HG03342 (cell line): ENCODE measurements around the gene MACROD1.
"Not testable (repeated sequence)": the region's sequence is repeated elsewhere in the genome, so short reads cannot be mapped to it uniquely, and the experiment has no call there.

Experiments used
- ATAC-seq: cut with Tn5 transposase; IDR thresholded peaks from one replicate; pipeline ENCODE4 v1.9.1; 2021; ENCODE audit warnings: mild to moderate bottlenecking, moderate library complexity; ENCODE audit not compliant: unreplicated experiment

The MACROD1 gene

DNA sequence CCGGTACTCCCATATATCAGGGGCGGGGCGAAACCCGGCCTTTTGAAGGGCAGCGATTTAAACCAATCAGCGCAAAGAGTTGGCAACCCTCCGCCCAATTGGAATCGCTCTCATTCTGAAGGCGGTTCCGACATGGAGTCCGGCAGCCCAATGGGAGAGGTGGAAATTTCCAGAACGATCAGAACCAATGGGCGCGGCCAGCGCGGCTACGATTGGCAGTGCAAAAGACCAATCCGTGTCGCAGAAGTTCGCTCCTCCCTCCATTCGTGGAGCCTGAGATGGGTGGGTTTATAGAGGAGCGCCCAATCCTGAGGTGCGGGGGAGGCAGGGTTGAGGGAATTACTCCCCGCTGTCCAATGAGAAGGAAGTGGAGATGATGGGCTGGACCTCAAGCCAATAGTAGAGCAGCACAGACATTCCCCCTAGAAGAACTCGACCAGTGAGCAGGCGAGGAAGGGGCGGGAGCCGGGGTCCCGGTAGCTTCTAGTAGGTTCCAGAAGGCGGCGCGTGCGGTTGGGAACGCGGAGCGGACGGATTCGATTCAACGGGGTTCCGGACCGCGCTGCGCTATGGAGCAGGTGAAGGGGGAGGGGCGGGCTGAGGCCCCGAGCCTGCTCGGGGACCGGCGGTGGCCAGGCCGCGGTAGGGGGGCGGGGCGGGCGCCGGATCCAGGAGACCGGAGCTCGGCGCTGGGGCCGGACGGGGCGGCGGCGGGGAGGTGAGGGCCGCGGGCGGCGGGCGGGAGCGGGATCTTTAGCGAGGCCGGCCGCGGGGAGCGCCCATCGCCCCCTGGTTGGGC, 20.0 kb upstream of the MACROD1 start, which contains the start of gene STIP1:
Gene STIP1 (plus strand): TSS at position 479 of the 799 bp plus-strand sequence. CDS start 91 bp downstream, at position 570.
- ATAC-seq: peak; percentile 85

GRCh38 chr11:64185175-64185692, 19.3 kb upstream of the MACROD1 start:
- peak; percentile 16 for ATAC-seq

DNA sequence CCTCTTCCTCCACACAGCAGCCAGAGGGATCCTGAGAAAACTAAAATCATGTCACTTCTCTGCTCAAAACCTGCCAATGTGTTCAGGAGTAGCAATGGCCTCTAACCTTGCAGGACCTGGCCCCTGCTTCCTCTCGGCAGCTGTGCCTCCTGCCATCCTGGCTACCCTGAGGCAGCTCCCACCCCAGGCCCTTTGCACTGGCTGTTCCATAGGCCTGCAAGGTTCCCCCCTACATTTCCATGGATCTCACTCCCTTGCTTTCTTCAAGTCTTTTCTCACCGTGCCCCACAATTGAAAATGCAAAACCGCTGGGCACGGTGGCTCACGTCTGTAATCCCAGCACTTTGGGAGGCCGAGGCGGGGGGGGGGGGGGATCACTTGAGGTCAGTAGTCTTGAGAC, 18.0 kb upstream of the MACROD1 start:
- no peak for ATAC-seq

DNA sequence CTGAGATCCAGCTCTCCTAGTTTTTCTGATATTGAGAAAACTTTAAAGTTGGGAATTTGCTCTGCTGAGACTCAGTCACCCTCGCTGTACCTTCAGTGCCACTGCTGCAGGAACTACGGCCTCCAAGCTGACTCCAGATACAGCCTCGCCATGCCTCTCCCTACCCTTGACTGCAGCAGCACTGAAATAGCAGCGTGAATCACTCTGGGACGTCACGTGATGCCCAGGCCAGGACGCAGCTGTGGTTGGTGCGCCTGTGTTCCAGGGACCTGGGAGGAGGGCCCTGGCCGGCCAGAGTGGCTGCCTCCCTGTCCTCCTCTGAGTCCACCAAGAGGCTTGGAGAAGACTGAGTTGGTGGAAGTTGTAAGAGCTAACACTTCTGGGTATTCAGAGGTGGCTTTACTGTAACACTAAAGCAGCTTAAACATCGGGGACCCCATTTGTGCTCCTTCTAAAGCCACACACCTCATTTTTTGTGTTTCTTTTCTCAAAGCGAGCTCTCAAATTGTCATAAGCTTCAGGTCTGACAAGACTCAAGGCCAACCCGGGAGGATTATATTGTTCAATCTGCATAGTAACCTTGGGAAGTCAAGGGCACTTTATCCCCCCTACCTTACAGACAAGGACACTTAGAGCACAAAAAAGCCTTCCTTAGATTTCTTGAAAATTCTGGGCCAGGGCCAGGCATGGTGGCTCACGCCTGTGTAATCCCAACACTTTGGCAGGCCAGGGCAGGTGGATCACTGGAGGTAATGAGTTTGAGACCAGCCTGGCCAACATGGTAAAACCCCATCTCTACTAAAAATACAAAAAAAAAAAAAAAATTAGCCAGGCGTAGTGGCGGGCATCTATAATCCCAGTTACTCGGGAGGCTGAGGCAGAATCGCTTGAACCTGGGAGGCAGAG, 15.8 kb upstream of the MACROD1 start:
- no peak for ATAC-seq

DNA sequence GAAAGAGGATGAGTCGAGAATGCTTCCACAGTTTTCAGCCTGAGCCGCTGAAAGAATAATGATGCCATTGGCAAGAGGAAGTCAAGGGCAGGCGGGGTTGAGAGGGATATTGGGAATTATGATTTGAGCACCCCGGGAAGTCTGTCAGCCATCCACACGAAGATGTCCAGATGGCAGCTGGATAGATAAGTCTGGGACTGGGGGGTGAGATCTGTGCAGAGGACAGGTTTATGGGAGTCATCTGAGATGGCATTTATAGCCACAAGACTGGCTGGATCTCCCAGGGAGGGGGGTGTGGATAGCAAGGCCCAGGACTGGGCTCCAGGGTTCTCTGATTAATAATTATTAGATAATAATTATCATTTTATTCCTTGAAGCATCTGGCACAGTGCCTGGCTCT, 15.0 kb upstream of the MACROD1 start:
- ATAC-seq: no peak

DNA sequence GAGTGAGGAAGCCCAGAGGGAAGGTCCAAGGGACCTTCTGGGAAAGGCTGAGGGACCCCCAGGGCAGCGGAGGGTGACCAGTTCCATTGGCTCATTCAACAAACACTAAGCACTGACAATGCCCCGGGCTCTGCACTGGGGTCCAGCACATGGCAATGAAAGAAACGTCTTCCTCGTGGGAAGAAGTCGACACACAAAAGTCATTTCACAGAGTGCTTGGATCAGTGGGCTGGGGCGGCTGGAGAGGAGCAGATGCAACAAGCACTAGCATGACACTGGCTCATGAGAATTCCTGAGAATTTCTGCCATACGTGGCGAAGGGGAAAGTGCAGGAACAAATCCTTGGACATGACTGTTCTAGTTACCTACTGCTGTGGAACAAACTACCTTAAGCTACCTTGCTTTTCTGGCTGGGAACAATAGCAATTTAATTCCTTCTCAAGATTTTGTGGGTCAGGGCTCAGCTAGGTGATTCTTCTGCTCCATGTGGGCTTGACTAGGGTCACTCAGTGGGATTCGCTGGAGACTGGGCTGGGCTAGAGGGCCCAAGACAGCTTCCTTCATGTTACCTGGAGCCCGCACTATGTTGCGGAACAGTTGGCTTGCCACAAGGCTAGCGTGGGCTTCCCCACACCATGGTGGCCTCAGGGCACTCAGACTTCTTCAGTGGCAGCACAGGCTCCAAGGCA, 13.2 kb upstream of the MACROD1 start:
- no peak for ATAC-seq

- ATAC-seq: no peak
These were observed 12.3 kb upstream of the MACROD1 start for GRCh38 chr11:64178203-64178602.

DNA sequence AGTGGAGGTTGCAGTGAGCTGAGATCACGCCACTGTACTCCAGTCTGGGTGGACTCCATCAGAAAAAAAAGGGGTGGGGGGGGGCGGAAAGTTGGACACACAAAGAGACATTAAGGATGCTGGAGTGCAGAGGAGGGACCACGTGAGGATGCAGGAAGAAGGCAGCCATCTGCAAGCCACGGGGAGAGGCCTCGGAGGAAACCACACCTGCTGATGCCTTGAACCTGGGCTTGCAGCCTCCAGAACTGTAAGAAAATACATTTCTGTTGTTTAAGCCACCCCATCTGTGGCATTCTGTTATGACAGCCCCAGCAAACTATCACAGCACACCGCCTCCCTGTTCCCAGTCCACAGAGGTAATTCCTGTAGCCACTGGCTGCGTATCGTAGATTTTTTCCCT, 10.8 kb upstream of the MACROD1 start:
- no peak for ATAC-seq

- no peak for ATAC-seq
These were observed 7.9 kb upstream of the MACROD1 start for GRCh38 chr11:64173616-64174355.

DNA sequence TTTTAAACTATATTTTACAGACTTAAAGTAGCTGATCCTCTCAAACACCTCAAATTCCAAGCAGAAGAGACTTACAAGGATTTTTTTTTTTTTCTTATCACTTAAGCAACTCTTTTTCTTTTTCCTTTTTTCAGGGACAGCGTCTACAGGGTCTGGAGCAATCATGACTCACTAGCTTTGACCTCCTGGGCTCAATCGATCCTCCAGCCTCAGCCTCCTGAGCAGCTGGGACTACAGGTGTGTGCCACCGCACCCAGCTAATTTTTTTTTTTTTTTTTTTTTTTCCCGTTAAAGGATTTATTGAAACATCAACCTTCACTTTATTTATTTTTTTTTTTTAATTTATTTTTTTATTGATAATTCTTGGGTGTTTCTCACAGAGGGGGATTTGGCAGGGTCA, 4.5 kb upstream of the MACROD1 start:
- no peak for ATAC-seq

GRCh38 chr11:64165481-64165841, 452 bp downstream of the MACROD1 start:
- no peak for ATAC-seq

DNA sequence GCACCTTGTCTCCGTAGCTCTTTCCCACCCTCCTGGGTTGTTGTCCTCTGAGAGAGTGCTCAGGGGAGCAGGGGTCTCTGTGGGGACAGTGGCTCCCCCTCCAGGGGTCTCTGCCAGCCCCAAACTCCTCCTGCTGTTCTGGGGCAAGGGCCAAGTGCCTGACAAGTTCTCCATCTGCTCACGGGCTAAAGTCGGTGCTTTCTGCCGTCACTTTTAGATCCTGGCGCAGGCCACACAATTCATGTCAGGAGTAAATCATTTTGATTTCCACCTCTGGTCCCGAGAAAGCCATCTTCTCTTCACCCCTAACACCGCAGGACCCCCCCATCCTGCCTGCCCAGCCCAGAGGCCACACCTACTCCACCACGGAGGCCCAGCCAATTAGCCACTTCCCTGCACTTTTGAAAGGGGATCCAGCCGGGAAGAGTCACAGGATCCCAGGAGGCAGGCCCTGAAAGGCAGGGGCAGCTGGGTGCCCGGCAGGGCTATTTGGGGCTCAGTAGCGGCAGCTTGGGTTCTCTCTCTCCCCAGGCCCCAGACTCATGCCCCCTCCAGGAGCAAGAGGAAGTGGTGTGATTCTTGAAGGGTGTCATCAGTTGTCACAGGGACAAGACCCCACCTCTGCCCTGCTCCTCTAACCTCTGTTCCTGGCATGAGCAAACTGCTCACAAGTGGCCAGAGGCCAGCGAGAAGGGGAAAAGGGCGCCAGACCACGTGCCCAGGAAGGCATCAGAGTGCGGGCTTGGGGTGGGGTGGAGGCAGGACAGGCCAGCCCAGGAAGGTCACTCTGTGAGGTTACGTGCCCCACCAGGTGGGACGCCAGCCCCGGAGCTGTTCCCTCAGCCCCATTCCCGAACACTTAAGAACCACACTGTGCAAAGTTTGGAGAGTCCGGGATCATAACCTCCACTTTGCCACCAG, 1.3 kb downstream of the MACROD1 start:
- ATAC-seq: no peak

- ATAC-seq: no peak
These were observed 2.0 kb downstream of the MACROD1 start for GRCh38 chr11:64163951-64164350.

- not testable (repeated sequence) for ATAC-seq
These were observed 3.1 kb downstream of the MACROD1 start for GRCh38 chr11:64162769-64163168.

DNA sequence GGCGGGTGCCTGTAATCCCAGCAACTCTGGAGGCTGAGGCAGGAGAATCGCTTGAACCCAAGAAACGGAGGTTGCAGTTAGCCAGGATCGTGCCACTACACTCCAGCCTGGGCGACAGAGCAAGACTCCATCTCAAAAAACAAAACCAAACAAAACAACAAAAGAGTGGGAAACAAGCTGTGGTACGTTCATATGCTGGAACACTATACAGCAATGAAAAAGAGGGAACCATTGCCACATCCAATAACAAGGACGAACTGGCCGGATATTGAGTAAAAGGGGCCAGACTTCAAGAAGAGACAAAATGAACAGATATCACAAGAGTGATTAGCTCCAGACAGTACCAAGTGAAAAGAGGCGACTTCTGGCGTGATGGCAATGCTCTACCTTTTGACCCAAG, 4.9 kb downstream of the MACROD1 start:
- no peak for ATAC-seq

DNA sequence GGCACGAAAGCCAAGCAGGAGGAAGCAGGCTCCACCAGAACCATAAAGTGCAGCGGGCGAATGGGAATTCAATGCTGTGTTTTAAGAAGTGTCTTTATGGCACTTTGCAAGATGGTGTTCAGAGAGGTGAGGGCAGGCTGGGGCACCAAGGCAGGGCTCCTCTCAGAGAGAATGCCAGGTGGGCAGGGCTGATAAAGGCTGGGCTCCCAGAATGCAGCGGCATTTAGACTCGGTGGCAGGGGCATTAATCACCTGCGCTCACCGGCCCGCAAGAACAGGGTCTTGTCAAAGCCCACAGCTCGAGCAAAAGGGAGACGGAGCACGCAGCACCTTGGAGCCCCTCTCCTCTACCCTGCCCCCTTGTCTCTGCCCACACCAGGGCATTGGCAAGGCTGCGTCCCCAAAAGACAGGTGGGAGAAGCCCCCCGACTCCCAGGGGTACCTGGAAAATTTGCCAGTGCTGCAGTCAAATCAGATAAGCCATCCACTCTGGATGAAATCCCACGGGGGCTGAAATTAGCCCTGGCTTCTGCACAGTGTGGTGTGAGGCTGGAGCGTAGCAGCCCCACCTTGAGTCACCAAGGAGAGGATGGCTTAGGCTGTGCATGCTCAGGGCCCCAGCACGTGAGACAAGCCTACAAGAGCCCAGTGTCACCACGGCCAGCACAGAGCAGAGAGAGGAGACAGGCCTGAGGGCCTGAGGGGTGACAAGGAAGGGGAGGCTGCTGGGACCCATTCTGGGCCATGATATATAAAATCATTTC, 8.1 kb downstream of the MACROD1 start:
- ATAC-seq: no peak

- no peak for ATAC-seq
These were observed 9.5 kb downstream of the MACROD1 start for GRCh38 chr11:64156235-64157011.

- ATAC-seq: no peak
These were observed 12.1 kb downstream of the MACROD1 start for GRCh38 chr11:64153812-64154211.
